Measurements from ENCODE around the gene CCBE1.

CCBE1 gene

GRCh38 chr18:59592624-59593023 is 104.6 kb downstream of the CCBE1 start:
- Histone ChIP-seq H3K4me3 (replicated peaks; ENCODE audit: insufficient read depth, low read length) (no peak overlapping the region), H3K27ac (replicated peaks) (no peak overlapping the region), H3K27me3 (ENCODE audit: insufficient read depth, poor library complexity, severe bottlenecking) (no peaks in the 10 kb centered on the region)
- DNase-seq (ENCODE audit: low read depth in 1 of 2, low spot score in 1 of 2), result no peak
- TF ChIP-seq REST (IDR thresholded peaks at IDR 0.05; ENCODE audit: insufficient replicate concordance, low read depth) (no peak), POLR2AphosphoS5 (IDR thresholded peaks at IDR 0.05; ENCODE audit: low read depth) (no peak), SPI1 (IDR thresholded peaks at IDR 0.05; ENCODE audit: borderline replicate concordance, low read depth) (no peak), GABPA (IDR thresholded peaks at IDR 0.05; ENCODE audit: low read depth) (no peak), CTCF (IDR thresholded peaks at IDR 0.05; ENCODE audit: insufficient read depth, low read length) (no peak)

DNA sequence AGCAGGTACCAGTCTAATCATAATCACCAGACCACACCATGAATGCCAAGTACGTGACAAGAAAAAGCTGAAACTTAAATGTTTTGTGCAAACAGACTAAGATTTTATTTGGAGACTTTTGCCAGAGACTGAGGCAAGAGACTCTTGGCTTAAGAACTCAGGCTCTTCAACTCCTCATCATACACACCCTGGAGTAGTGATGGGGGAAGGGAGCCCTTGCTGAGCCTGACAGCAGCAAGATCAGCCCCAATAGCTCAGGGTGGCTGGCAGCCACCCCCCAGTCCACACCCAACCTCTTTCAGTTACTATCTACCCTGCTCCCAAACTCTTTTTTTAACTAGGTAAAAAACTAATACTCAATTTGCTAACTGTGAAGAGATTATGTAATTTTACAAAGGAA is 114.8 kb downstream of the CCBE1 start:
- DNase-seq (ENCODE audit: low read depth in 1 of 2, low spot score in 1 of 2), result no peak
- Histone ChIP-seq H3K27me3 (ENCODE audit: insufficient read depth, poor library complexity, severe bottlenecking) (peaks cover 4% of the 10 kb centered on the region), H3K4me3 (replicated peaks; ENCODE audit: insufficient read depth, low read length) (no peak overlapping the region), H3K27ac (replicated peaks) (no peak overlapping the region)
- no peak for TF ChIP-seq POLR2AphosphoS5 (IDR thresholded peaks at IDR 0.05; ENCODE audit: low read depth)
- TF ChIP-seq SPI1 (IDR thresholded peaks at IDR 0.05; ENCODE audit: borderline replicate concordance, low read depth), result no peak
- TF ChIP-seq REST (IDR thresholded peaks at IDR 0.05; ENCODE audit: insufficient replicate concordance, low read depth), result no peak
- no peak for TF ChIP-seq GABPA (IDR thresholded peaks at IDR 0.05; ENCODE audit: low read depth)
- no peak for TF ChIP-seq CTCF (IDR thresholded peaks at IDR 0.05; ENCODE audit: insufficient read depth, low read length)

- Histone ChIP-seq H3K27me3 (ENCODE audit: insufficient read depth, poor library complexity, severe bottlenecking) (peaks cover 3% of the 10 kb centered on the region), H3K4me3 (replicated peaks; ENCODE audit: insufficient read depth, low read length) (no peak overlapping the region), H3K27ac (replicated peaks) (no peak overlapping the region)
- no peak for DNase-seq (ENCODE audit: low read depth in 1 of 2, low spot score in 1 of 2)
- no peak for TF ChIP-seq SPI1 (IDR thresholded peaks at IDR 0.05; ENCODE audit: borderline replicate concordance, low read depth)
- TF ChIP-seq POLR2AphosphoS5 (IDR thresholded peaks at IDR 0.05; ENCODE audit: low read depth), result no peak
- TF ChIP-seq REST (IDR thresholded peaks at IDR 0.05; ENCODE audit: insufficient replicate concordance, low read depth), result no peak
- TF ChIP-seq GABPA (IDR thresholded peaks at IDR 0.05; ENCODE audit: low read depth), result no peak
- TF ChIP-seq CTCF (IDR thresholded peaks at IDR 0.05; ENCODE audit: insufficient read depth, low read length), result no peak
Observed at GRCh38 chr18:59579509-59579908, 117.7 kb downstream of the CCBE1 start.

Data from HL-60 (cell line).